ENCODE measurements around the gene STAG3. TPM values are rescaled to one million over a fixed set of nuclear protein-coding genes. Genes with fewer than 3 reads are reported as not detected.
"Not testable (repeated sequence)": the region's sequence is repeated elsewhere in the genome, so short reads cannot be mapped to it uniquely, and the experiment has no call there.

The STAG3 gene
- total and polyA plus RNA-seq, 2 donors (not counting 3 experiments of a cell fraction or from before 2014, with no cell fraction given), result 0.29 to 1.4 TPM

DNA sequence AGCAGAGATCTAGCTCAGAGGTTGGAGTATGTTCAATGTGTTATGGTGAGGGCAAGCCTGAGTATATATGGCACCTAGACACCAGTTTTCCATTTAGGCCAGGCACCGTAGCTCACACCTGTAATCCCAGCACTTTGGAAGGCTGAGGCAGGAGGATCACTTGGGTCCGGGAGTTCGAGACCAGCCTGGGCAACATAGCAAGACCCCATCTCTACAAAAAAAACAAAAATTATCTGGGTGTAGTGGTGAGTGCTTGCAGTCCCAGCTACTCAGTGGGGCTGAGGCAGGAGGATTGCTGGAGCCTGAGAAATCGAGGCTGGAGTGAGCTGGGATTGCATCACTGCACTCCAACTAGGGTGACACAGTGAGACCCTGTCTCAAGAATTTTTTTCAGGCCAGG, 85.2 kb downstream of the STAG3 start:
- FAIRE-seq; BruUV-seq (replicated peaks): not testable (repeated sequence)

More for the DNA sequence above, 85.2 kb downstream of the STAG3 start:
- dilution Hi-C loops (cut with MboI; ENCODE audit: extremely low pct_ligation_motif_present, low sequenced_read_pairs); H3K9me1 ChIP-seq (replicated peaks; ENCODE audit: control insufficient read depth, extremely low read depth, insufficient read depth, low read length); H2AFZ ChIP-seq (ENCODE audit: low read depth, low read length); CTCF ChIA-PET; H3K27me3 ChIP-seq (ENCODE audit: control insufficient read depth in 2 of 2, insufficient read depth in 2 of 2, low read length in 2 of 2); H3K4me2 ChIP-seq (ENCODE audit: insufficient read depth, low read length); H4K20me1 ChIP-seq (replicated peaks; ENCODE audit: control insufficient read depth, extremely low read depth, insufficient read depth, low read length); H3K79me2 ChIP-seq (ENCODE audit: control insufficient read depth, insufficient read depth, low read length); POLR2A ChIA-PET; H3K4me1 ChIP-seq (ENCODE audit: control insufficient read depth, extremely low read depth, insufficient read depth, low read length); H3K9ac ChIP-seq (replicated peaks; ENCODE audit: extremely low read depth, insufficient read depth, low read length); H3K27ac ChIP-seq (ENCODE audit: insufficient read depth, low read depth, low read length); DNase-seq (ENCODE audit: low read depth, low spot score); H3K36me3 ChIP-seq (ENCODE audit: control insufficient read depth in 2 of 2, extremely low read depth in 1 of 2, insufficient read depth in 2 of 2, low read length in 2 of 2); H3K9me3 ChIP-seq (replicated peaks; ENCODE audit: control insufficient read depth, insufficient read depth, low read length); H3K4me3 ChIP-seq (replicated peaks in 1 of 3; ENCODE audit: insufficient read depth in 1 of 3, low read depth in 1 of 3, low read length in 3 of 3); intact Hi-C loops (cut with micrococcal nuclease): not testable (repeated sequence)

Small RNA genes lying within 50 kb of the gene (microRNA-seq; reads per million reads assigned to microRNA genes)
- not detected for gene MIR4658 (ENCODE audit: borderline number of aligned reads, borderline replicate concordance)

Other genes starting within 250 kb of the STAG3 start
- not detected in 2 replicates for gene GJC3, start 248.3 kb upstream of the STAG3 start, total RNA-seq
- gene GJC3, start 248.3 kb upstream of the STAG3 start, polyA plus RNA-seq, result 0.28 and 0.33 TPM in 2 replicates
- not detected in 2 replicates for gene AZGP1, start 201.9 kb upstream of the STAG3 start, total RNA-seq
- gene AZGP1, start 201.9 kb upstream of the STAG3 start, polyA plus RNA-seq, result not detected in 2 replicates
- 52.8 and 57.8 TPM in 2 replicates for gene ZKSCAN1, start 162.3 kb upstream of the STAG3 start, total RNA-seq
- 9.4 and 12.3 TPM in 2 replicates for gene ZKSCAN1, start 162.3 kb upstream of the STAG3 start, polyA plus RNA-seq
- gene ZSCAN21, start 128.1 kb upstream of the STAG3 start, total RNA-seq, result 7.4 and 7.7 TPM in 2 replicates
- gene ZSCAN21, start 128.1 kb upstream of the STAG3 start, polyA plus RNA-seq, result 6.5 and 7.7 TPM in 2 replicates
- gene ZNF3, start 96.2 kb upstream of the STAG3 start, total RNA-seq, result 30.9 and 31.1 TPM in 2 replicates
- 20.1 and 21.8 TPM in 2 replicates for gene ZNF3, start 96.2 kb upstream of the STAG3 start, polyA plus RNA-seq
- 168 and 188 TPM in 2 replicates for gene COPS6, start 88.9 kb upstream of the STAG3 start, total RNA-seq
- gene COPS6, start 88.9 kb upstream of the STAG3 start, polyA plus RNA-seq, result 251 and 268 TPM in 2 replicates
- 183 and 187 TPM in 2 replicates for gene MCM7, start 76.5 kb upstream of the STAG3 start, total RNA-seq
- gene MCM7, start 76.5 kb upstream of the STAG3 start, polyA plus RNA-seq, result 145 and 156 TPM in 2 replicates
- 20.5 and 22.7 TPM in 2 replicates for gene AP4M1, start 76.3 kb upstream of the STAG3 start, total RNA-seq
- gene AP4M1, start 76.3 kb upstream of the STAG3 start, polyA plus RNA-seq, result 27.4 and 31.4 TPM in 2 replicates
- gene TAF6, start 58.6 kb upstream of the STAG3 start, total RNA-seq, result 64.6 and 67.3 TPM in 2 replicates
- gene TAF6, start 58.6 kb upstream of the STAG3 start, polyA plus RNA-seq, result 32.7 and 34.1 TPM in 2 replicates
- gene CNPY4, start 58.3 kb upstream of the STAG3 start, total RNA-seq, result 18.0 and 33.7 TPM in 2 replicates
- 22.6 and 28.6 TPM in 2 replicates for gene CNPY4, start 58.3 kb upstream of the STAG3 start, polyA plus RNA-seq
- 1.3 and 1.8 TPM in 2 replicates for gene MBLAC1, start 51.0 kb upstream of the STAG3 start, total RNA-seq
- 1.8 and 2.1 TPM in 2 replicates for gene MBLAC1, start 51.0 kb upstream of the STAG3 start, polyA plus RNA-seq
- gene LAMTOR4, start 29.0 kb upstream of the STAG3 start, total RNA-seq, result 139 and 140 TPM in 2 replicates
- 492 and 520 TPM in 2 replicates for gene LAMTOR4, start 29.0 kb upstream of the STAG3 start, polyA plus RNA-seq
- 23.0 and 24.0 TPM in 2 replicates for gene TRAPPC14, start 19.2 kb upstream of the STAG3 start, total RNA-seq
- gene TRAPPC14, start 19.2 kb upstream of the STAG3 start, polyA plus RNA-seq, result 13.3 and 15.6 TPM in 2 replicates
- gene GAL3ST4, start 9.3 kb upstream of the STAG3 start, total RNA-seq, result 6.6 and 7.9 TPM in 2 replicates
- 14.6 and 16.7 TPM in 2 replicates for gene GAL3ST4, start 9.3 kb upstream of the STAG3 start, polyA plus RNA-seq
- gene GPC2, start 537 bp upstream of the STAG3 start, total RNA-seq, result 17.5 and 20.9 TPM in 2 replicates
- 9.2 and 10.7 TPM in 2 replicates for gene GPC2, start 537 bp upstream of the STAG3 start, polyA plus RNA-seq
- gene PVRIG, start 42.0 kb downstream of the STAG3 start, total RNA-seq, result 0.80 TPM in 1 of 2 replicates, not detected in the other
- not detected in 2 replicates for gene PVRIG, start 42.0 kb downstream of the STAG3 start, polyA plus RNA-seq
- not detected in 2 replicates for gene SPDYE3, start 129.8 kb downstream of the STAG3 start, total RNA-seq
- gene SPDYE3, start 129.8 kb downstream of the STAG3 start, polyA plus RNA-seq, result not detected in 2 replicates
- 36.5 and 42.5 TPM in 2 replicates for gene PILRB, start 180.2 kb downstream of the STAG3 start, total RNA-seq
- 45.2 and 47.9 TPM in 2 replicates for gene PILRB, start 180.2 kb downstream of the STAG3 start, polyA plus RNA-seq
- gene PILRA, start 195.6 kb downstream of the STAG3 start, total RNA-seq, result 0.53 and 1.3 TPM in 2 replicates
- gene PILRA, start 195.6 kb downstream of the STAG3 start, polyA plus RNA-seq, result 0.61 and 0.67 TPM in 2 replicates

Data from endothelial cell of umbilical vein (primary cell).